ENCODE data around the gene SETBP1.

The SETBP1 gene

GRCh38 chr18:44731530-44732237 is 51.0 kb downstream of the SETBP1 start:
- no peak for DNase-seq (ENCODE audit: low spot score)

GRCh38 chr18:44732238-44732563 is 51.5 kb downstream of the SETBP1 start:
- no peak for DNase-seq (ENCODE audit: low spot score)

- no peak for DNase-seq (ENCODE audit: low spot score)
Observed at GRCh38 chr18:44732599-44732998, 51.9 kb downstream of the SETBP1 start.

GRCh38 chr18:44733069-44733753 is 52.5 kb downstream of the SETBP1 start:
- no peak for DNase-seq (ENCODE audit: low spot score)

GRCh38 chr18:44733754-44734465 is 53.2 kb downstream of the SETBP1 start:
- DNase-seq (ENCODE audit: low spot score) = no peak

GRCh38 chr18:44735096-44735495 is 54.4 kb downstream of the SETBP1 start:
- DNase-seq (ENCODE audit: low spot score) = no peak

GRCh38 chr18:44736664-44737380 is 56.1 kb downstream of the SETBP1 start:
- DNase-seq (ENCODE audit: low spot score) = no peak

GRCh38 chr18:44737623-44738022 is 56.9 kb downstream of the SETBP1 start:
- DNase-seq (ENCODE audit: low spot score) = no peak

- DNase-seq (ENCODE audit: low spot score) = no peak
Observed at GRCh38 chr18:44740000-44740399, 59.3 kb downstream of the SETBP1 start.

GRCh38 chr18:44741085-44741484 is 60.4 kb downstream of the SETBP1 start:
- DNase-seq (ENCODE audit: low spot score) = no peak

- no peak for DNase-seq (ENCODE audit: low spot score)
Observed at GRCh38 chr18:44741511-44741910, 60.8 kb downstream of the SETBP1 start.

GRCh38 chr18:44742126-44742525 is 61.4 kb downstream of the SETBP1 start:
- DNase-seq (ENCODE audit: low spot score) = no peak

GRCh38 chr18:44742718-44743311 is 62.1 kb downstream of the SETBP1 start:
- DNase-seq (ENCODE audit: low spot score) = no peak

- no peak for DNase-seq (ENCODE audit: low spot score)
Observed at GRCh38 chr18:44743631-44744030, 62.9 kb downstream of the SETBP1 start.

- no peak for DNase-seq (ENCODE audit: low spot score)
Observed at GRCh38 chr18:44744161-44745121, 63.8 kb downstream of the SETBP1 start.

- DNase-seq (ENCODE audit: low spot score) = no peak
Observed at GRCh38 chr18:44747157-44747556, 66.5 kb downstream of the SETBP1 start.

GRCh38 chr18:44748582-44748981 is 67.9 kb downstream of the SETBP1 start:
- DNase-seq (ENCODE audit: low spot score) = no peak

- DNase-seq (ENCODE audit: low spot score) = no peak
Observed at GRCh38 chr18:44750774-44751173, 70.1 kb downstream of the SETBP1 start.

GRCh38 chr18:44754567-44754966 is 73.9 kb downstream of the SETBP1 start:
- DNase-seq (ENCODE audit: low spot score) = no peak

GRCh38 chr18:44758861-44759631 is 78.4 kb downstream of the SETBP1 start:
- DNase-seq (ENCODE audit: low spot score) = no peak
